Mammary epithelial cell (primary cell): ENCODE results near the gene MS4A8.

Experiments used
- CTCF ChIP-seq, 2 donors: IDR thresholded peaks in 1 of 2; conservative IDR thresholded peaks in 1 of 2; 2 replicates each; pipeline ENCODE4 v1.5.1; 2011 to 2012; ENCODE audit warnings: inconsistent platforms in 2 of 2, low read length in 2 of 2, mild to moderate bottlenecking in 2 of 2, control low read depth in 1 of 2, low read depth in 1 of 2; ENCODE audit not compliant: insufficient read depth in 1 of 2; ENCODE audit errors: extremely low read depth in 1 of 2
- EZH2 ChIP-seq: IDR thresholded peaks from 2 replicates; pipeline ENCODE4 v1.6.1; 2012; ENCODE audit warnings: low read length, inconsistent platforms, borderline replicate concordance

- TF ChIP-seq CTCF (conservative IDR thresholded peaks at IDR 0.05 in 1 of 2, IDR thresholded peaks at IDR 0.05 in 1 of 2; ENCODE audit: extremely low read depth in 1 of 2, insufficient read depth in 1 of 2, low read depth in 1 of 2, low read length in 2 of 2) (no peak), EZH2 (no peak)
Measured at GRCh38 chr11:60743058-60743457, 43.6 kb downstream of the MS4A8 start.
